ENCODE results near the gene UNKL.
A peak's percentile ranks its signal among the peaks of the same experiment; 100 is the strongest.

Gene UNKL

DNA sequence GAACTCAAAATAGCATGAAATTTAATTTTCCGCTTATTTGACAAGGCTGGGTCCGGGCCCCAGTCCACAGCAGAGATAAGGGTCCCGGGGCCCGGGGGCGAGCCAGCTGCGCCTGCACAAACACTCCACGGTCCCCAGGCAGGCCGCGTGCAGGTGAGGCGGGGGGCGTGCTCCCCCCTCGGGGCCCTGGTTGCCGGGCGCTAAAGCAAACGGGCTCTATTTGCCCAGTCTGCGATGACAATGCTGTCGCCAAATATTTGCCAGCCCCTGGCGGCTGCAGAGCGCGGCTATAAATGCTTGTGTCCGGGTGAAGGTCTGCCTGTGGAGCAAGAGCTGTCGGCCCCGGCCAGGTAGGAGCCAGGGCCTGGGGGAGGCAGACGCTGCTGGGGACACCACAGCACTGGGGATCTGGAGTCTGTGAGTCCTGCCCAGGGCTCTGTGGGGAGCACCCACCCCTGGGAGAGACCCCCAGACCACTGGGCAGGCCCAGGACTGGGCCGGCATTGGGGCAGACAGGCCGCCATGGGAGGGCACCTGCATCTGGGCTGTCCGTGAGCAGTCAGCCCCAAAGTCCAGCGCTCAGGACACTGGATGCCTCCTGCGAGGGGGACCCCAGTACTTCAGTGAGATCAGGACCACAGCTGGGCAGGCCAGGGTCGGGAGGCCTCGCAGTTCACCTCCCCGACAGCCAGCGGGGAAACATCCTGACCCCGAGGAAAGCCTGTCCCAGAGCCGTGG, 16.4 kb upstream of the UNKL start, which contains the start of gene PERCC1:
TSS of gene PERCC1 (plus strand) at position 320 of the 738 bp plus-strand sequence. CDS start 1,516 bp downstream, outside the sequence.
- H3K4me3 ChIP-seq, result no peak within 1 kb of the TSS
- H3K9me3 ChIP-seq, result no peaks in the 10 kb centered on the region
- H3K4me1 ChIP-seq, result no peaks in the 10 kb centered on the region; the same call in 1 of the 2 replicates
- H3K36me3 ChIP-seq (replicated peaks), result no peaks in the 10 kb centered on the region
- H3K27me3 ChIP-seq (ENCODE audit: low read depth), result no peaks in the 10 kb centered on the region
- DNase-seq (ENCODE audit: low spot score in 2 of 2), result no peak
- in situ Hi-C loops (cut with MboI; ENCODE audit: low sequenced_read_pairs), result no loop called here

DNA sequence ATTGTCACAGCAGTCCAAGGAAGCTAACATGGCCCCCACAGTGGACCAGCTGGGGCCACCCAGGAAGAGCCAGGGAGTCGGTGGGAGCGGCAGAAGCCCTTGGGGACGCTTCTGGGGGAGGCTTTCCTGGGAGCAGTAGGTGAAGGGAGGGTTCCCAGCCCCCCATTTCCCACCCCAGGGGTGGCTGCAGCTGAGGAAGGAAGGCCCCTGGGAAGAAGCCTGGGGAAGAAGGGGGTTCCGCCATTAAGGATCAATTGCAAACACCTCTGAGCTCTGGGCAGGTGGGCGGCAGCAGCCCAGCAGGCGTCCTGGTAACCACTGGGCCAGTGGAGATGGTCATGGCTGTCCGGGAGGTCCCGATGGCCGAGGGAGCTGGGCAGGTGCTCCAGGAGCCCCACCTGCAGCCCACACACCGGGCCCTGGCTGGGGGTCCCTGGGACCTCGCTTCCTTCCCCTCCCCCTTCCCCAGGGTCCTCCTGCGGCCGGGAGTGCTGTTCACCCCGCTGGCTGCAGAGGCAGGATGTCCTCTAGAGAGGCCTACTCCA, 15.8 kb upstream of the UNKL start:
- Histone ChIP-seq H3K4me3 (no peak overlapping the region), H3K4me1 (no peaks in the 10 kb centered on the region; the same call in 1 of the 2 replicates), H3K27me3 (ENCODE audit: low read depth) (no peaks in the 10 kb centered on the region), H3K36me3 (replicated peaks) (no peaks in the 10 kb centered on the region), H3K9me3 (no peaks in the 10 kb centered on the region)
- DNase-seq (ENCODE audit: low spot score in 2 of 2), result no peak
- in situ Hi-C loops (cut with MboI; ENCODE audit: low sequenced_read_pairs), result no loop called here

DNA sequence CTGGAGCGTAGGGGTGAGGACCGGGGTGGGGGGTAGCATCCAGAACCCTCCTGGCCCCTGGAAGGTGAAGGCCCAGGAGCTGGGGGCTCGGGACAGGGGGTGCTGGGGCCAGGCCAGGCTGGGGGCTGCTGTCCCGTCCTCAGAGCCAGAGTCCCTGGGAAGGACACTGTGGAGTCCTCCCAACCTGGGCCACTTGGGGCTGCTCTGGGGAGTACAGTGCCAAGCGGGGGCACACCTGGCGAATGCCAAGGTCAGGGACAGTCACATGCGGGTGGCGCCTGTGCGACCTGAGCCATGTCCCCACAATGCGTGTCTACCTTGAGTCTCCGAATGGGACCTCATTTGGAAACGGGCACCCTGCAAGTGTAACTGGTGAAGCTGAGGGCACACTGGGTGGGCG, 15.1 kb upstream of the UNKL start:
- no peaks in the 10 kb centered on the region; the same call in 1 of the 2 replicates for H3K4me1 ChIP-seq
- in situ Hi-C loops (cut with MboI; ENCODE audit: low sequenced_read_pairs), result no loop called here
- no peaks in the 10 kb centered on the region for H3K27me3 ChIP-seq (ENCODE audit: low read depth)
- no peaks in the 10 kb centered on the region for H3K36me3 ChIP-seq (replicated peaks)
- no peak overlapping the region for H3K4me3 ChIP-seq
- no peaks in the 10 kb centered on the region for H3K9me3 ChIP-seq
- DNase-seq (ENCODE audit: low spot score in 2 of 2), result no peak

DNA sequence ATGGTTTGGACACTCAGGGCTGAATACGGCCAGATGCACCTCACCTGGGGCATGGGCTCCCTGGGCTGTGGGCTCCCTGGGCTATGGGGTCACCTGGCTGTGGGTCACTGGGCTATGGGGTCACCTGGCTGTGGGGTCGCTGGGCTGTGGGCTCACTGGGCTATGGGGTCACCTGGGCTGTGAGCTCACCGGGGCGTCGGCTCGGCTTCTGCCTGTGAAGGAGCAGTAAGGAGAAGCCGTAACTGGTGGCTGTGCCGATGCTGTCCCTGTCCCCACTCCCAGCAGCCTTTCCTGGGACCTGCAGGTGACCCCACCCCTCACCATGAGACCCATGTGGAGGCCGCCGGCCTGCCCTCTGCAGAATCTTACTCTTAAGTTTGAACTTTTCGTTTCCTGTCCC, 14.5 kb upstream of the UNKL start:
- Histone ChIP-seq H3K36me3 (replicated peaks) (no peaks in the 10 kb centered on the region), H3K9me3 (no peaks in the 10 kb centered on the region), H3K27me3 (ENCODE audit: low read depth) (no peaks in the 10 kb centered on the region), H3K4me3 (no peak overlapping the region), H3K4me1 (no peaks in the 10 kb centered on the region; the same call in 1 of the 2 replicates)
- in situ Hi-C loops (cut with MboI; ENCODE audit: low sequenced_read_pairs), result no loop called here
- DNase-seq (ENCODE audit: low spot score in 2 of 2), result no peak

DNA sequence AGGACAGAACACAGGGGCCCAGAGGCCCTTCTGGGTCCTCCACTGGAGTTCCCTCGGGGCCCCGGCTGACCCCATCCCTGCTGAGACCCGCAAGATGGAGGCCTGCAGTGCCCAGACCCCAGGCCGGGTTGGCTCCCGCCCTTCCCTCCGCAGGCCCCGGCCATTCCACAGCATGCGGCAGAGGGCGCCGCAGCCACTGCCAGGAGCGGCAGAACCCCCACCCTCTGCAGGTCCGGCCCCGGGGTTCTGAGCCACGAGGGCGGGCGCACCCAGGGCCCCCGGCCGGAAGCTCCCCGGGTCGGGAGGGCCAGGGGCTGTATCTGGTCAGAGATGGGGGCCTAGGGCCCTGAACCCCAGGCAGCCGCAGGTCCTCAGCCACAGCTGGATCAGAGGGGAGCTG, 14.0 kb upstream of the UNKL start:
- Histone ChIP-seq H3K4me1 (no peaks in the 10 kb centered on the region; the same call in 1 of the 2 replicates), H3K36me3 (replicated peaks) (no peaks in the 10 kb centered on the region), H3K4me3 (no peak overlapping the region), H3K9me3 (no peaks in the 10 kb centered on the region), H3K27me3 (ENCODE audit: low read depth) (no peaks in the 10 kb centered on the region)
- peak; percentile 15 to 80 for DNase-seq (ENCODE audit: low spot score in 2 of 2)
- in situ Hi-C loops (cut with MboI; ENCODE audit: low sequenced_read_pairs), result no loop called here

- in situ Hi-C loops (cut with MboI; ENCODE audit: low sequenced_read_pairs), result no loop called here
- Histone ChIP-seq H3K4me3 (no peak overlapping the region), H3K27me3 (ENCODE audit: low read depth) (no peaks in the 10 kb centered on the region), H3K36me3 (replicated peaks) (no peaks in the 10 kb centered on the region), H3K4me1 (no peaks in the 10 kb centered on the region; the same call in 1 of the 2 replicates), H3K9me3 (no peaks in the 10 kb centered on the region)
- no peak for DNase-seq (ENCODE audit: low spot score in 2 of 2)
Observed at GRCh38 chr16:1427473-1428461, 13.3 kb upstream of the UNKL start.

- DNase-seq (ENCODE audit: low spot score in 2 of 2), result no peak
- in situ Hi-C loops (cut with MboI; ENCODE audit: low sequenced_read_pairs), result no loop called here
- Histone ChIP-seq H3K9me3 (no peaks in the 10 kb centered on the region), H3K4me3 (no peak overlapping the region), H3K4me1 (no peaks in the 10 kb centered on the region; the same call in 1 of the 2 replicates), H3K27me3 (ENCODE audit: low read depth) (no peaks in the 10 kb centered on the region), H3K36me3 (replicated peaks) (no peaks in the 10 kb centered on the region)
Observed at GRCh38 chr16:1426734-1427471, 12.4 kb upstream of the UNKL start.

- in situ Hi-C loops (cut with MboI; ENCODE audit: low sequenced_read_pairs), result no loop called here
- peaks cover 5% of the 10 kb centered on the region for H3K4me1 ChIP-seq
- no peak for DNase-seq (ENCODE audit: low spot score in 2 of 2)
- no peaks in the 10 kb centered on the region for H3K9me3 ChIP-seq
- no peaks in the 10 kb centered on the region for H3K36me3 ChIP-seq (replicated peaks)
- H3K27me3 ChIP-seq (ENCODE audit: low read depth), result no peaks in the 10 kb centered on the region
- no peak overlapping the region for H3K4me3 ChIP-seq
Observed at GRCh38 chr16:1425616-1426370, 11.3 kb upstream of the UNKL start.

GRCh38 chr16:1424028-1424427, 9.5 kb upstream of the UNKL start:
- H3K9me3 ChIP-seq, result no peaks in the 10 kb centered on the region
- DNase-seq (ENCODE audit: low spot score in 2 of 2), result no peak
- peaks cover 5% of the 10 kb centered on the region for H3K4me1 ChIP-seq
- no peak overlapping the region for H3K4me3 ChIP-seq
- no peaks in the 10 kb centered on the region for H3K27me3 ChIP-seq (ENCODE audit: low read depth)
- in situ Hi-C loops (cut with MboI; ENCODE audit: low sequenced_read_pairs), result no loop called here
- peaks cover 3% of the 10 kb centered on the region for H3K36me3 ChIP-seq (replicated peaks)

GRCh38 chr16:1422076-1422475, 7.6 kb upstream of the UNKL start:
- in situ Hi-C loops (cut with MboI; ENCODE audit: low sequenced_read_pairs), result no loop called here
- Histone ChIP-seq H3K9me3 (no peaks in the 10 kb centered on the region), H3K27me3 (ENCODE audit: low read depth) (no peaks in the 10 kb centered on the region), H3K36me3 (replicated peaks) (peaks cover 9% of the 10 kb centered on the region), H3K4me1 (peaks cover 7% of the 10 kb centered on the region), H3K4me3 (no peak overlapping the region)
- no peak for DNase-seq (ENCODE audit: low spot score in 2 of 2)

- in situ Hi-C loops (cut with MboI; ENCODE audit: low sequenced_read_pairs), result no loop called here
- Histone ChIP-seq H3K36me3 (replicated peaks) (peaks cover 9% of the 10 kb centered on the region), H3K4me1 (peaks cover 9% of the 10 kb centered on the region), H3K27me3 (ENCODE audit: low read depth) (no peaks in the 10 kb centered on the region), H3K9me3 (no peaks in the 10 kb centered on the region), H3K4me3 (peak overlapping the region; percentile 99)
- DNase-seq (ENCODE audit: low spot score in 2 of 2), result no peak
Observed at GRCh38 chr16:1420111-1420539, 5.6 kb upstream of the UNKL start.

DNA sequence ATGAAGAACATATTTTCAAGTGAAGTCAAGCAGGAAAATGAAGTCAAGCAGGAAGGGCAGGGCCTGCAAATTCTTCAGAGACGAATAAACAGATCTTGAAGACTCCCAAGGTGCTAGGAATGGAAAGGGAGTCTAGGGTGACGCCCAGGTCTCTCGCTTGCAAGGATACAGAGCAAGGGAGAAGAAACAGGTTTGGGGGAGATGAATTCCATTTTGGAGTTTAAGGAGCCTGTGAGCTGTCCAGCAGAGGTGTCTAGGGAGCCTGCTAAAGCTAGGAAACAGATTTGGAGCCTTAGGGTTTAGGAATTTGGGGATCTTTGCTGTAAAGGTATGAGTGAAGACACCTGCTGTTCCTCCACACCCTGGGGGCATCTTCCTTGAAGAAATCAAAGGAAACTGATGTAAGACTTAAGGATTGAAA, 2.0 kb upstream of the UNKL start:
- in situ Hi-C loops (cut with MboI; ENCODE audit: low sequenced_read_pairs), result no loop called here
- H3K36me3 ChIP-seq (replicated peaks), result peaks cover 9% of the 10 kb centered on the region
- DNase-seq (ENCODE audit: low spot score in 2 of 2), result no peak
- no peaks in the 10 kb centered on the region for H3K27me3 ChIP-seq (ENCODE audit: low read depth)
- H3K9me3 ChIP-seq, result no peaks in the 10 kb centered on the region
- no peak overlapping the region for H3K4me3 ChIP-seq
- H3K4me1 ChIP-seq, result peaks cover 14% of the 10 kb centered on the region

All from HAP-1 (cell line).